ENCODE measurements around the gene RNASE8. TPM values are rescaled to one million over a fixed set of nuclear protein-coding genes. Genes with fewer than 3 reads are reported as not detected.

RNASE8 gene
- total RNA-seq, 1 donor from 2014 or later = not detected

GRCh38 chr14:21056520-21057163 lies 980 bp upstream of the RNASE8 start:
- Histone ChIP-seq H3K9me3 (ENCODE audit: insufficient read depth, low read depth, low read length) (no peaks in the 10 kb centered on the region), H3K79me2 (ENCODE audit: insufficient read depth, low read length) (no peaks in the 10 kb centered on the region), H3K4me1 (ENCODE audit: insufficient read depth, low read length) (peaks cover 12% of the 10 kb centered on the region), H3K4me3 (ENCODE audit: insufficient read depth, low read depth, low read length) (no peak overlapping the region), H3K27ac (ENCODE audit: low read depth, low read length) (no peak overlapping the region), H4K20me1 (ENCODE audit: insufficient read depth, low read length) (no peaks in the 10 kb centered on the region), H3K27me3 (ENCODE audit: insufficient read depth, low read length) (no peaks in the 10 kb centered on the region), H3K9ac (ENCODE audit: low read length) (no peak overlapping the region), H3K36me3 (ENCODE audit: insufficient read depth, low read length) (no peaks in the 10 kb centered on the region), H3K4me2 (ENCODE audit: low read length) (no peak overlapping the region), H2AFZ (ENCODE audit: low read depth, low read length) (no peak overlapping the region)
- Mint-ChIP-seq H3K27me3 (ENCODE audit: low read depth, unreplicated experiment) (no peaks in the 10 kb centered on the region), H3K27ac (ENCODE audit: unreplicated experiment) (no peak overlapping the region), H3K4me1 (ENCODE audit: low read depth, unreplicated experiment) (peaks cover 40% of the 10 kb centered on the region), H3K4me3 (ENCODE audit: unreplicated experiment) (no peak overlapping the region), H3K36me3 (ENCODE audit: low read depth, unreplicated experiment) (no peaks in the 10 kb centered on the region), H3K9me3 (ENCODE audit: unreplicated experiment) (no peaks in the 10 kb centered on the region)
- DNase-seq (ENCODE audit: low read depth) (no peak), FAIRE-seq (no peak)
- TF ChIP-seq CTCF (IDR thresholded peaks at IDR 0.05; ENCODE audit: insufficient read depth, low read depth, low read length) (no peak), EZH2 (IDR thresholded peaks at IDR 0.05; ENCODE audit: insufficient read depth, low read length) (no peak)

- Histone ChIP-seq H3K4me2 (ENCODE audit: low read length) (no peak overlapping the region), H3K9ac (ENCODE audit: low read length) (no peak overlapping the region), H3K27me3 (ENCODE audit: insufficient read depth, low read length) (no peaks in the 10 kb centered on the region), H3K4me3 (ENCODE audit: insufficient read depth, low read depth, low read length) (no peak overlapping the region), H3K4me1 (ENCODE audit: insufficient read depth, low read length) (peaks cover 23% of the 10 kb centered on the region), H3K36me3 (ENCODE audit: insufficient read depth, low read length) (no peaks in the 10 kb centered on the region), H3K79me2 (ENCODE audit: insufficient read depth, low read length) (no peaks in the 10 kb centered on the region), H3K27ac (ENCODE audit: low read depth, low read length) (no peak overlapping the region), H2AFZ (ENCODE audit: low read depth, low read length) (no peak overlapping the region), H3K9me3 (ENCODE audit: insufficient read depth, low read depth, low read length) (no peaks in the 10 kb centered on the region), H4K20me1 (ENCODE audit: insufficient read depth, low read length) (no peaks in the 10 kb centered on the region)
- DNase-seq (ENCODE audit: low read depth) = no peak
- H3K27me3 Mint-ChIP-seq (ENCODE audit: low read depth, unreplicated experiment) = no peaks in the 10 kb centered on the region
- FAIRE-seq = no peak
- TF ChIP-seq CTCF (IDR thresholded peaks at IDR 0.05; ENCODE audit: insufficient read depth, low read depth, low read length) (no peak), EZH2 (IDR thresholded peaks at IDR 0.05; ENCODE audit: insufficient read depth, low read length) (no peak)
- H3K4me1 Mint-ChIP-seq (ENCODE audit: low read depth, unreplicated experiment) = peaks cover 57% of the 10 kb centered on the region
- H3K27ac Mint-ChIP-seq (ENCODE audit: unreplicated experiment) = peak overlapping the region; percentile 85
- H3K36me3 Mint-ChIP-seq (ENCODE audit: low read depth, unreplicated experiment) = no peaks in the 10 kb centered on the region
- peak overlapping the region; percentile 31 for H3K4me3 Mint-ChIP-seq (ENCODE audit: unreplicated experiment)
- H3K9me3 Mint-ChIP-seq (ENCODE audit: unreplicated experiment) = no peaks in the 10 kb centered on the region
These were observed 1.3 kb downstream of the RNASE8 start for GRCh38 chr14:21058903-21059302.

Measured in astrocyte (in vitro differentiated cells and primary cell).